ENCODE measurements around the gene MIGA1.
A peak's percentile ranks its signal among the peaks of the same experiment; 100 is the strongest.

MIGA1 gene

GRCh38 chr1:77847621-77848080 is 68.2 kb downstream of the MIGA1 start:
- DNase-seq (ENCODE audit: low read depth): no peak

GRCh38 chr1:77850082-77850481 is 70.6 kb downstream of the MIGA1 start:
- no peak for DNase-seq (ENCODE audit: low read depth)

- DNase-seq (ENCODE audit: low read depth): peak; percentile 29
These were observed 78.1 kb downstream of the MIGA1 start for GRCh38 chr1:77857552-77857951.

GRCh38 chr1:77858725-77859124 is 79.3 kb downstream of the MIGA1 start:
- no peak for DNase-seq (ENCODE audit: low read depth)

GRCh38 chr1:77859248-77859647 is 79.8 kb downstream of the MIGA1 start:
- no peak for DNase-seq (ENCODE audit: low read depth)

- DNase-seq (ENCODE audit: low read depth): peak; percentile 60
These were observed 86.8 kb downstream of the MIGA1 start for GRCh38 chr1:77866296-77866695.

GRCh38 chr1:77872645-77873044 is 93.2 kb downstream of the MIGA1 start:
- DNase-seq (ENCODE audit: low read depth): peak; percentile 25

- DNase-seq (ENCODE audit: low read depth): no peak
These were observed 94.0 kb downstream of the MIGA1 start for GRCh38 chr1:77873461-77873860.

GRCh38 chr1:77874804-77875445 is 95.5 kb downstream of the MIGA1 start:
- peak; percentile 98 for DNase-seq (ENCODE audit: low read depth)

- DNase-seq (ENCODE audit: low read depth): peak; percentile 66
These were observed 97.4 kb downstream of the MIGA1 start for GRCh38 chr1:77876884-77877283.

GRCh38 chr1:77881061-77881460 is 101.6 kb downstream of the MIGA1 start:
- no peak for DNase-seq (ENCODE audit: low read depth)

GRCh38 chr1:77882411-77882810 is 103.0 kb downstream of the MIGA1 start:
- DNase-seq (ENCODE audit: low read depth): no peak

GRCh38 chr1:77888081-77888780 is 108.8 kb downstream of the MIGA1 start, which contains the start of gene NEXN:
TSS of gene NEXN (plus strand) at chr1:77888624. CDS start at chr1:77916107, 27,483 bp downstream.
- peak; percentile 73 for DNase-seq (ENCODE audit: low read depth)

GRCh38 chr1:77888781-77889642 is 109.6 kb downstream of the MIGA1 start:
- peak; percentile 79 for DNase-seq (ENCODE audit: low read depth)

- peak; percentile 96 for DNase-seq (ENCODE audit: low read depth)
These were observed 110.2 kb downstream of the MIGA1 start for GRCh38 chr1:77889671-77890070.

GRCh38 chr1:77891200-77891599 is 111.8 kb downstream of the MIGA1 start:
- DNase-seq (ENCODE audit: low read depth): no peak

GRCh38 chr1:77899647-77900320 is 120.3 kb downstream of the MIGA1 start:
- DNase-seq (ENCODE audit: low read depth): peak; percentile 24

GRCh38 chr1:77900687-77901293 is 121.3 kb downstream of the MIGA1 start:
- peak; percentile 65 for DNase-seq (ENCODE audit: low read depth)

- DNase-seq (ENCODE audit: low read depth): no peak
These were observed 126.2 kb downstream of the MIGA1 start for GRCh38 chr1:77905603-77906002.

GRCh38 chr1:77906019-77906545 is 126.6 kb downstream of the MIGA1 start:
- DNase-seq (ENCODE audit: low read depth): no peak

GRCh38 chr1:77906624-77907023 is 127.2 kb downstream of the MIGA1 start:
- no peak for DNase-seq (ENCODE audit: low read depth)

All from ELR (cell line).